ENCODE measurements around the gene PPIG.

GRCh38 chr2:169683054-169683424 is 98.9 kb downstream of the PPIG start:
- TF ChIP-seq CTCF (IDR thresholded peaks at IDR 0.05) (no peak), POLR2A (IDR thresholded peaks at IDR 0.05) (no peak), POLR2AphosphoS5 (IDR thresholded peaks at IDR 0.05) (no peak)

All from stomach (tissue), 4 donors.